Fibroblast of lung (primary cell): ENCODE results near the gene GNAL. TPM values are rescaled to one million over a fixed set of nuclear protein-coding genes. Genes with fewer than 3 reads are reported as not detected.

Source experiments
- DNase-seq, 2 donors: peaks; one replicate each; pipeline versions ENCODE4 v3.0.0 to v3.0.0-alpha.2; 2010; ENCODE audit warnings: low read depth in 2 of 2
- H2AFZ ChIP-seq: 2 replicates; pipeline ENCODE4 v1.5.1; 2012; ENCODE audit warnings: low read length, control low read depth, inconsistent platforms
- H3K27ac ChIP-seq: 2 replicates; pipeline ENCODE4 v1.5.1; 2011; ENCODE audit warnings: low read length, control low read depth; ENCODE audit not compliant: insufficient read depth
- H3K27me3 ChIP-seq: 2 replicates; pipeline ENCODE4 v1.5.1; 2011; ENCODE audit warnings: mild to moderate bottlenecking, low read length; ENCODE audit not compliant: control insufficient read depth, insufficient read depth
- H3K36me3 ChIP-seq: 2 replicates; pipeline ENCODE4 v1.5.1; 2011; ENCODE audit warnings: low read length; ENCODE audit not compliant: control insufficient read depth, insufficient read depth
- H3K4me1 ChIP-seq: 2 replicates; pipeline ENCODE4 v1.5.1; 2011; ENCODE audit warnings: low read length; ENCODE audit not compliant: control insufficient read depth, insufficient read depth; ENCODE audit errors: extremely low read depth
- H3K4me2 ChIP-seq: 2 replicates; pipeline ENCODE4 v1.5.1; 2011; ENCODE audit warnings: low read length, control low read depth; ENCODE audit not compliant: insufficient read depth; ENCODE audit errors: extremely low read depth
- H3K4me3 ChIP-seq, 4 experiments: fragments of 200-600 bp in 1 of 4; sonication (generic) in 1 of 4; replicated peaks in 1 of 4; 2 replicates each; pipeline ENCODE4 v1.5.1; 2011 to 2016; ENCODE audit warnings: low read length in 4 of 4, low read depth in 3 of 4, mild to moderate bottlenecking in 3 of 4, control low read depth in 2 of 4, inconsistent platforms in 1 of 4, mixed read lengths in 1 of 4; ENCODE audit not compliant: insufficient read depth in 1 of 4; ENCODE audit errors: control extremely low read depth in 1 of 4
- H3K79me2 ChIP-seq: 2 replicates; pipeline ENCODE4 v1.5.1; 2012; ENCODE audit warnings: mild to moderate bottlenecking, low read length, inconsistent platforms; ENCODE audit not compliant: control insufficient read depth, insufficient read depth
- H3K9ac ChIP-seq: 2 replicates; pipeline ENCODE4 v1.5.1; 2011; ENCODE audit warnings: mild to moderate bottlenecking, low read length, control low read depth; ENCODE audit not compliant: insufficient read depth
- H3K9me3 ChIP-seq: 2 replicates; pipeline ENCODE4 v1.5.1; 2012; ENCODE audit warnings: low read depth, low read length; ENCODE audit not compliant: control insufficient read depth, insufficient read depth
- H4K20me1 ChIP-seq: 2 replicates; pipeline ENCODE4 v1.5.1; 2011; ENCODE audit warnings: low read length; ENCODE audit not compliant: control insufficient read depth, insufficient read depth; ENCODE audit errors: extremely low read depth
- EZH2 ChIP-seq: IDR thresholded peaks from 2 replicates; pipeline ENCODE4 v1.5.1; 2012; ENCODE audit warnings: low read length, control low read depth, mild to moderate bottlenecking; ENCODE audit errors: missing control alignments
- polyA plus RNA-seq, 2 donors: library from polyadenylated mRNA; depleted of rRNA in 1 of 2; stranded (reverse) in 1 of 2; unstranded in 1 of 2; fragments of >200 nt; gene quantifications; 2 replicates each; pipeline ENCODE4 v1.2.1, GENCODE V29; 2011 to 2012; ENCODE audit warnings: missing spikeins in 1 of 2
- total RNA-seq: library from RNA; depleted of rRNA; stranded (reverse); fragments of >200 nt; gene quantifications from 2 replicates; pipeline ENCODE4 v1.2.1, GENCODE V29; 2014
- TF ChIP-seq, protein P1 (sequence below), 2 donors: IDR thresholded peaks in 1 of 2; conservative IDR thresholded peaks in 1 of 2; 1 replicate in 1 of 2; 2 replicates in 1 of 2; pipeline ENCODE4 v1.5.1; 2011 to 2012; ENCODE audit warnings: low read length in 2 of 2, control low read depth in 1 of 2, inconsistent platforms in 1 of 2, low read depth in 1 of 2, mild to moderate bottlenecking in 1 of 2

GNAL gene
- total and polyA plus RNA-seq, 2 donors (not counting 1 experiment from before 2014, with no cell fraction given): 0.05 to 0.50 TPM

GRCh38 chr18:11672198-11672597, 16.9 kb upstream of the GNAL start:
- no peaks in the 10 kb centered on the region for H3K9me3 ChIP-seq
- H3K79me2 ChIP-seq: no peaks in the 10 kb centered on the region
- no peaks in the 10 kb centered on the region for H3K36me3 ChIP-seq
- H3K4me2 ChIP-seq: no peak overlapping the region
- no peaks in the 10 kb centered on the region for H3K27me3 ChIP-seq
- H3K4me1 ChIP-seq: no peaks in the 10 kb centered on the region
- TF ChIP-seq EZH2: no peak
- TF ChIP-seq, protein P1, sequence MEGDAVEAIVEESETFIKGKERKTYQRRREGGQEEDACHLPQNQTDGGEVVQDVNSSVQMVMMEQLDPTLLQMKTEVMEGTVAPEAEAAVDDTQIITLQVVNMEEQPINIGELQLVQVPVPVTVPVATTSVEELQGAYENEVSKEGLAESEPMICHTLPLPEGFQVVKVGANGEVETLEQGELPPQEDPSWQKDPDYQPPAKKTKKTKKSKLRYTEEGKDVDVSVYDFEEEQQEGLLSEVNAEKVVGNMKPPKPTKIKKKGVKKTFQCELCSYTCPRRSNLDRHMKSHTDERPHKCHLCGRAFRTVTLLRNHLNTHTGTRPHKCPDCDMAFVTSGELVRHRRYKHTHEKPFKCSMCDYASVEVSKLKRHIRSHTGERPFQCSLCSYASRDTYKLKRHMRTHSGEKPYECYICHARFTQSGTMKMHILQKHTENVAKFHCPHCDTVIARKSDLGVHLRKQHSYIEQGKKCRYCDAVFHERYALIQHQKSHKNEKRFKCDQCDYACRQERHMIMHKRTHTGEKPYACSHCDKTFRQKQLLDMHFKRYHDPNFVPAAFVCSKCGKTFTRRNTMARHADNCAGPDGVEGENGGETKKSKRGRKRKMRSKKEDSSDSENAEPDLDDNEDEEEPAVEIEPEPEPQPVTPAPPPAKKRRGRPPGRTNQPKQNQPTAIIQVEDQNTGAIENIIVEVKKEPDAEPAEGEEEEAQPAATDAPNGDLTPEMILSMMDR (conservative IDR thresholded peaks at IDR 0.05 in 1 of 2, IDR thresholded peaks at IDR 0.05 in 1 of 2; ENCODE audit: low read depth in 1 of 2, low read length in 2 of 2): no peak
- H4K20me1 ChIP-seq: no peaks in the 10 kb centered on the region
- no peak overlapping the region for H3K9ac ChIP-seq
- H3K4me3 ChIP-seq: no peak overlapping the region
- no peak for DNase-seq
- H3K27ac ChIP-seq: no peak overlapping the region
- H2AFZ ChIP-seq: no peak overlapping the region

DNA sequence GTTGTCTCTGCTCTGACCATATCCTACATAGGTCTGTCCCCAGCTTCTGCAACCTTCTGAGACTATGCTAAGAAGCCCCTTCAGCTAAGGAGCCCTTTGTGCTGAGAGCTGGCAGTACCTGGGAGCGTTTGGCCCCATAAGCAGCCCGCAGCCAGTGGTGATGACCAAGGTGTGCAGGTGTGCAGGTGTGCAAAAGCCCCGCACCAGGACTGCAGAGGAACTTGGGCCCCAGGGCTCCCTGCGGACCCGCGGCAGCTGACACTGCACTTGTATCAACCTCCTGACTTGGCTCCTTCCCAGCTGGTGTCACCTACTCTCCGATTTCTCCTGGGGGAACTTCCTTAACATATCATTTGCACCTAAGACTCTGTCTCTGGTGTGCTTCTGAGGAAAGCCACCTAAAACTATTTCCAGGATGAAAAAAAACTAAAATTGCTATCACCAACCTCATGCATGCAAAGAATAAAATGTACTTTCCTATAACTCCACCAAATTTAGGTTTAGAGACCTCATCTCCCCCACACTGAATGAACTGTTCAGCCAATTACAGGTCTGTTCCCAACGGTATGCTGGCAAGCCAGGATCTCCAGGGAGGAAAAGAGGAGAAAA, 16.1 kb upstream of the GNAL start:
- H3K9me3 ChIP-seq: no peaks in the 10 kb centered on the region
- H3K36me3 ChIP-seq: no peaks in the 10 kb centered on the region
- no peak overlapping the region for H2AFZ ChIP-seq
- H3K9ac ChIP-seq: no peak overlapping the region
- H3K4me1 ChIP-seq: no peaks in the 10 kb centered on the region
- TF ChIP-seq, protein P1 (conservative IDR thresholded peaks at IDR 0.05 in 1 of 2, IDR thresholded peaks at IDR 0.05 in 1 of 2; ENCODE audit: low read depth in 1 of 2, low read length in 2 of 2): no peak
- TF ChIP-seq EZH2: no peak
- H3K79me2 ChIP-seq: no peaks in the 10 kb centered on the region
- no peak overlapping the region for H3K27ac ChIP-seq
- H3K4me3 ChIP-seq: no peak overlapping the region
- no peak for DNase-seq
- no peak overlapping the region for H3K4me2 ChIP-seq
- no peaks in the 10 kb centered on the region for H4K20me1 ChIP-seq
- no peaks in the 10 kb centered on the region for H3K27me3 ChIP-seq

- H3K4me2 ChIP-seq: no peak overlapping the region
- TF ChIP-seq, protein P1 (conservative IDR thresholded peaks at IDR 0.05 in 1 of 2, IDR thresholded peaks at IDR 0.05 in 1 of 2; ENCODE audit: low read depth in 1 of 2, low read length in 2 of 2): no peak
- no peak for TF ChIP-seq EZH2
- H3K4me1 ChIP-seq: no peaks in the 10 kb centered on the region
- no peak overlapping the region for H3K9ac ChIP-seq
- H4K20me1 ChIP-seq: no peaks in the 10 kb centered on the region
- H3K4me3 ChIP-seq: no peak overlapping the region
- no peaks in the 10 kb centered on the region for H3K36me3 ChIP-seq
- H3K79me2 ChIP-seq: no peaks in the 10 kb centered on the region
- H2AFZ ChIP-seq: no peak overlapping the region
- no peak overlapping the region for H3K27ac ChIP-seq
- no peaks in the 10 kb centered on the region for H3K27me3 ChIP-seq
- H3K9me3 ChIP-seq: no peaks in the 10 kb centered on the region
- DNase-seq: no peak
These were observed 15.5 kb upstream of the GNAL start for GRCh38 chr18:11673560-11673959.
